ENCODE measurements around the gene GET4.

DNA sequence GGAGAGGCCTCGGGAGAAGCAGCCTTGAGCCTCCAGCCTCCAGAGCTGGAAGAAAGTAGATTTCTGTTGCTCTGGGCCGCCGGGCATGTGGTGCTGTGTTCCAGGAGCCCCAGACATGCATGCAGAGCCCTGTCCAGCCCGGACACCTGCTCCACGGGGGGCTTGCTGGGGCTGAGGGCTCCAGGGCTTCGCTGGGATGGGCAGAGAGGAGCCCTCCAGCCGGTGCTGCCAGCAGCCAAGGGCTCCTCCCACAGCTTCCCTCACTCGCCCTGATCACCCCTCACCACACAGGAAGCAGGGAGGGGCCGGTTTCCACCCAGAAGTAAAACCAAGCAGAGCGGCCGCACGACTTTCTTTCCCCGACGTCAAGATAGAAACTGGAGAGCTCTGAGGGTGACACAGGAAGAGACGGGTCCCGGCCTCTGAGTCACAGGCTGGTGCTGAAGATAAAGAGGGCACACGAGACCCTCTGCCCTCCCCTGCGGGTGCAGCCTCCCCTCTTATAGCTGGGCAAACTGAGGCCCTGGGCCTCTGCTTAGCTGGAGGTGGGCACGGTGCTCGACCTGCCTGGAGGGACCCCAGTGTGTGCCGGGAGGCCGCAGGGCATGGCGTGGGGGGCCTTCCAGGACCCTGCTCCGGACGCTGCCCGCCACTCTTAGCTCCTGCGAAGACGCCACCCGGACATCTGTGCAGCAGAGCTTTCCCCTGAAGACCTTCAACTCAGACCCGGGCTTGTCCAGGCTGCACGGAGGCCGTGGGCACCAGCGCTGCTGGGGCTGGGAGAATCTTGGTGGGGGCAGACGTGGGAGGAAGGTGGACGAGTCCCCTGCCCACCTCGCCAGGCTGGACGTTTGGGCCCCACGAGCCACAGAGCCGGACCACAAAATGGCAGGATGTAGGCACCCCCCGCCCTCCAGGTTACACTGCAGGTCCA is 47.0 kb downstream of the GET4 start:
- TF ChIP-seq BHLHE40 (IDR thresholded peaks at IDR 0.05; ENCODE audit: borderline replicate concordance) (no peak), ELF4 (IDR thresholded peaks at IDR 0.05) (no peak), FOXA1 (IDR thresholded peaks at IDR 0.05) (no peak), FOXM1 (IDR thresholded peaks at IDR 0.05; ENCODE audit: borderline replicate concordance) (no peak), TARDBP (IDR thresholded peaks at IDR 0.05) (no peak), CTBP1 (IDR thresholded peaks at IDR 0.05; ENCODE audit: borderline replicate concordance) (no peak), HDGF (IDR thresholded peaks at IDR 0.05; ENCODE audit: borderline replicate concordance) (no peak), SP1 (IDR thresholded peaks at IDR 0.05) (no peak), ARNT (IDR thresholded peaks at IDR 0.05) (no peak), FOXK2 (IDR thresholded peaks at IDR 0.05) (no peak), SUZ12 (IDR thresholded peaks at IDR 0.05) (no peak)

Data from HEK293T (cell line).